H9 (cell line): ENCODE measurements around the gene INO80B. TPM values are rescaled to one million over a fixed set of nuclear protein-coding genes. Genes with fewer than 3 reads are reported as not detected.

Source experiments
- DNase-seq: peaks from one replicate; pipeline ENCODE4 v3.0.0-alpha.2; 2017
- H2AFZ ChIP-seq: one replicate; pipeline ENCODE4 v1.6.1; 2013; ENCODE audit warnings: mild to moderate bottlenecking, low read length, control low read depth, moderate library complexity
- H2AK5ac ChIP-seq: 2 replicates; pipeline ENCODE4 v1.6.1; 2013; ENCODE audit warnings: low read length, control low read depth, mixed read lengths; ENCODE audit not compliant: insufficient read length
- H2BK120ac ChIP-seq: one replicate; pipeline ENCODE4 v1.6.1; 2013; ENCODE audit warnings: low read depth, mild to moderate bottlenecking, low read length, control low read depth, inconsistent platforms; ENCODE audit not compliant: poor library complexity, severe bottlenecking
- H2BK12ac ChIP-seq: 2 replicates; pipeline ENCODE4 v1.6.1; 2013; ENCODE audit warnings: low read length, control low read depth, mixed read lengths, low read depth; ENCODE audit not compliant: insufficient read length
- H2BK15ac ChIP-seq: 2 replicates; pipeline ENCODE4 v1.6.1; 2013; ENCODE audit warnings: low read depth, low read length, control low read depth
- H2BK20ac ChIP-seq: one replicate; pipeline ENCODE4 v1.6.1; 2013; ENCODE audit warnings: low read depth, mild to moderate bottlenecking, low read length, control low read depth, inconsistent platforms; ENCODE audit not compliant: poor library complexity, severe bottlenecking
- H2BK5ac ChIP-seq: 2 replicates; pipeline ENCODE4 v1.6.1; 2013; ENCODE audit warnings: low read length, control low read depth, mixed read lengths; ENCODE audit not compliant: insufficient read length
- H3K14ac ChIP-seq: 2 replicates; pipeline ENCODE4 v1.6.1; 2013; ENCODE audit warnings: low read length, control low read depth; ENCODE audit not compliant: insufficient read depth
- H3K18ac ChIP-seq: 2 replicates; pipeline ENCODE4 v1.6.1; 2013; ENCODE audit warnings: low read depth, mild to moderate bottlenecking, mixed read lengths, low read length, control low read depth; ENCODE audit not compliant: insufficient read length
- H3K23ac ChIP-seq: 2 replicates; pipeline ENCODE4 v1.6.1; 2013; ENCODE audit warnings: low read length, control low read depth, mixed read lengths, low read depth; ENCODE audit not compliant: insufficient read length
- H3K23me2 ChIP-seq: 2 replicates; pipeline ENCODE4 v1.6.1; 2013; ENCODE audit warnings: low read depth, mild to moderate bottlenecking, mixed read lengths, low read length, control low read depth; ENCODE audit not compliant: insufficient read length, poor library complexity, severe bottlenecking
- H3K27ac ChIP-seq: 2 replicates; pipeline ENCODE4 v1.5.1; 2013; ENCODE audit warnings: low read length, control low read depth, mixed read lengths, low read depth; ENCODE audit not compliant: insufficient read length
- H3K27me3 ChIP-seq: 2 replicates; pipeline ENCODE4 v1.6.1; 2013; ENCODE audit warnings: low read length, control low read depth, inconsistent platforms; ENCODE audit not compliant: insufficient read depth
- H3K4ac ChIP-seq: 2 replicates; pipeline ENCODE4 v1.6.1; 2013; ENCODE audit warnings: low read depth, mild to moderate bottlenecking, control low read depth, inconsistent platforms, low read length, moderate library complexity
- H3K4me1 ChIP-seq: 2 replicates; pipeline ENCODE4 v1.6.1; 2013; ENCODE audit warnings: low read length, control low read depth, inconsistent platforms; ENCODE audit not compliant: insufficient read depth
- H3K4me2 ChIP-seq: 2 replicates; pipeline ENCODE4 v1.6.1; 2013; ENCODE audit warnings: low read length, control low read depth, mixed read lengths; ENCODE audit not compliant: insufficient read length, insufficient read depth
- H3K56ac ChIP-seq: 2 replicates; pipeline ENCODE4 v1.6.1; 2013; ENCODE audit warnings: low read depth, mild to moderate bottlenecking, mixed read lengths, low read length, control low read depth; ENCODE audit not compliant: insufficient read length
- H3K79me1 ChIP-seq: 2 replicates; pipeline ENCODE4 v1.6.1; 2013; ENCODE audit warnings: low read depth, mild to moderate bottlenecking, moderate library complexity, low read length, control low read depth, inconsistent platforms; ENCODE audit not compliant: insufficient read depth, poor library complexity, severe bottlenecking
- H3K79me2 ChIP-seq: 2 replicates; pipeline ENCODE4 v1.6.1; 2013; ENCODE audit warnings: low read length, control low read depth, inconsistent platforms; ENCODE audit not compliant: insufficient read depth
- H3K9ac ChIP-seq: 2 replicates; pipeline ENCODE4 v1.6.1; 2013; ENCODE audit warnings: low read length, control low read depth, mixed read lengths; ENCODE audit not compliant: insufficient read length; ENCODE audit errors: extremely low read depth
- H3K9me3 ChIP-seq: one replicate; pipeline ENCODE4 v1.6.1; 2013; ENCODE audit warnings: low read depth, low read length, inconsistent platforms; ENCODE audit not compliant: control insufficient read depth
- H3T11ph ChIP-seq: one replicate; pipeline ENCODE4 v1.6.1; 2013; ENCODE audit warnings: mild to moderate bottlenecking, low read length, control low read depth, inconsistent platforms
- H4K20me1 ChIP-seq: one replicate; pipeline ENCODE4 v1.6.1; 2013; ENCODE audit not compliant: control insufficient read depth, insufficient read length, insufficient read depth
- H4K5ac ChIP-seq: 2 replicates; pipeline ENCODE4 v1.6.1; 2013; ENCODE audit warnings: low read depth, mild to moderate bottlenecking, mixed read lengths, low read length, control low read depth; ENCODE audit not compliant: insufficient read length
- H4K8ac ChIP-seq: replicated peaks from 2 replicates; pipeline ENCODE4 v1.6.1; 2013; ENCODE audit warnings: low read length, control low read depth, mixed read lengths, low read depth; ENCODE audit not compliant: insufficient read length
- H4K91ac ChIP-seq: 2 replicates; pipeline ENCODE4 v1.6.1; 2013; ENCODE audit warnings: low read depth, mild to moderate bottlenecking, moderate library complexity, mixed read lengths, low read length, control low read depth; ENCODE audit not compliant: insufficient read length
- H3K27ac Mint-ChIP-seq, 3 experiments: 2 replicates in 2 of 3; 3 replicates in 1 of 3; pipeline ENCODE4 v1.8.0; 2020 to 2021; ENCODE audit warnings: mixed read lengths in 3 of 3, mild to moderate bottlenecking in 1 of 3, moderate library complexity in 1 of 3
- H3K27me3 Mint-ChIP-seq: 2 replicates; pipeline ENCODE4 v1.8.0; 2021; ENCODE audit warnings: low read depth, mild to moderate bottlenecking, moderate library complexity, mixed read lengths
- H3K36me3 Mint-ChIP-seq, 3 experiments: 2 replicates in 2 of 3; 3 replicates in 1 of 3; pipeline ENCODE4 v1.8.0; 2020 to 2021; ENCODE audit warnings: low read depth in 3 of 3, mixed read lengths in 3 of 3; ENCODE audit not compliant: insufficient read depth in 1 of 3
- H3K4me1 Mint-ChIP-seq, 2 experiments: 2 replicates each; pipeline ENCODE4 v1.8.0; 2020; ENCODE audit warnings: mixed read lengths in 2 of 2
- H3K4me3 Mint-ChIP-seq, 2 experiments: 2 replicates in 1 of 2; 3 replicates in 1 of 2; pipeline ENCODE4 v1.8.0; 2020 to 2021; ENCODE audit warnings: mild to moderate bottlenecking in 2 of 2, mixed read lengths in 2 of 2, moderate library complexity in 1 of 2
- H3K9me3 Mint-ChIP-seq, 2 experiments: 2 replicates in 1 of 2; 3 replicates in 1 of 2; pipeline ENCODE4 v1.8.0; 2020; ENCODE audit warnings: mild to moderate bottlenecking in 2 of 2, mixed read lengths in 2 of 2, moderate library complexity in 1 of 2
- CTCF ChIP-seq: fragments of 200-600 bp; sonication (generic); conservative IDR thresholded peaks from 3 replicates; pipeline ENCODE4 v1.8.0; 2021; ENCODE audit warnings: antibody characterized with exemption, mild to moderate bottlenecking
- WGBS: extraction: QIAGEN DNeasy Blood & Tissue Kit; methylation state at CpG from one replicate; pipeline ENCODE4 v1.1.7; 2013; ENCODE audit warnings: missing lambda C conversion rate, low lambda C conversion rate, mixed read lengths; ENCODE audit not compliant: insufficient read length; ENCODE audit errors: extremely low coverage; 5-methylcytosine and 5-hydroxymethylcytosine counted together
- total RNA-seq: library from RNA; stranded (reverse); gene quantifications from 2 replicates; pipeline ENCODE4 v1.2.1, GENCODE V29; 2021

INO80B gene
- total RNA-seq, 1 experiment from 2014 or later: 17.6 TPM

- Mint-ChIP-seq H3K4me1 (peaks cover 31 to 41% of the 10 kb centered on the region in 2 experiments), H3K36me3 (peaks cover 9 to 23% (median 20%) of the 10 kb centered on the region in 3 experiments), H3K27me3 (peaks cover 17% of the 10 kb centered on the region), H3K27ac (peak overlapping the region; percentile 98 to 99 (median 99)), H3K4me3 (peak overlapping the region; percentile 95 to 99), H3K9me3 (no peaks in the 10 kb centered on the region; a peak in 1 of 5 replicates)
- H2BK5ac ChIP-seq: peak overlapping the region; percentile 38
- no peak overlapping the region for H4K91ac ChIP-seq
- peak overlapping the region; percentile 86 for H3K14ac ChIP-seq
- peak overlapping the region; percentile 65 for H3K9ac ChIP-seq
- H4K5ac ChIP-seq: no peak overlapping the region
- no CpG with 5 or more reads among the region's 45 CpGs for WGBS
- peaks cover 3% of the 10 kb centered on the region; the same call in 1 of the 2 replicates for H3K4me1 ChIP-seq
- H3K27ac ChIP-seq: peak overlapping the region; percentile 48
- H3K56ac ChIP-seq: no peak overlapping the region
- H3K23me2 ChIP-seq: peaks cover 11% of the 10 kb centered on the region
- H4K8ac ChIP-seq: no peak overlapping the region
- no peak overlapping the region for H2BK20ac ChIP-seq
- no peak overlapping the region for H2AK5ac ChIP-seq
- H2BK120ac ChIP-seq: no peak overlapping the region
- H4K20me1 ChIP-seq: no peaks in the 10 kb centered on the region
- no peaks in the 10 kb centered on the region for H3K9me3 ChIP-seq
- H3T11ph ChIP-seq: no peak overlapping the region
- H3K4me2 ChIP-seq: peak overlapping the region; percentile 80
- peak; percentile 92 for DNase-seq
- H3K79me2 ChIP-seq: peaks cover 18% of the 10 kb centered on the region; the same call in 1 of the 2 replicates
- H3K4ac ChIP-seq: no peak overlapping the region
- H2BK12ac ChIP-seq: no peak overlapping the region
- no peak overlapping the region for H2BK15ac ChIP-seq
- TF ChIP-seq CTCF: peak; percentile 26; the same call in 2 of the 3 replicates
- no peaks in the 10 kb centered on the region for H3K27me3 ChIP-seq
- peak overlapping the region; percentile 63 for H3K18ac ChIP-seq
- H3K23ac ChIP-seq: no peak overlapping the region
- no peak overlapping the region for H2AFZ ChIP-seq
- peaks cover 7% of the 10 kb centered on the region for H3K79me1 ChIP-seq
These were observed 14.3 kb upstream of the INO80B start for GRCh38 chr2:74440378-74441169.
